Heart left ventricle (tissue), 13 donors: Measurements from ENCODE around the gene ANKRD16.

ENCODE experiments used
- POLR2A ChIP-seq, 2 donors: fragments of 450-650 bp; IDR thresholded peaks; one replicate each; pipeline ENCODE4 v1.6.1; 2017; ENCODE audit warnings: antibody characterized with exemption in 2 of 2, mild to moderate bottlenecking in 2 of 2, moderate library complexity in 2 of 2
- TF ChIP-seq, protein P1 (sequence below), 12 donors: fragments of 200-600 bp; sonication (generic) in 4 of 12; IDR thresholded peaks; one replicate each; pipeline versions ENCODE4 v1.5.0 to v1.8.0; 2018 to 2022; ENCODE audit warnings: antibody characterized with exemption in 12 of 12, mild to moderate bottlenecking in 5 of 12
- donor health status: ischemic (EF 13 %, LVEDD 7.1; RV severe dilation, severe dysfunction).
- donor health status: DM: no; HTN: yes; CAD: no.
- donor health status: DM: no; HTN: no; CAD: no.
- donor health status: ischemic (EF 25% LVEDD 6.9; RV normal size, moderate dysfunction).
- donor health status: ischemic (EF 25% LVEDD 5.7; RV mildly dilated, moderate dysfunction).
- donor health status: ischemic (EF 35%, LVEDD 5.7; RV mildly dilated, moderate dysfunction).
- donor health status: nonischemic (EF 11% LVEDD 7.7; RV severe dilation, severe dysfunction).
- donor health status: DM: yes; HTN: yes; CAD: no.
- donor health status: PGD.
- donor health status: ischemic (EF 29% LVEDD 5.4; RV normal size, mild dysfunction).
- donor health status: nonischemic (EF 23%, LVEDD 6.1; RV moderate dilation, normal function).

DNA sequence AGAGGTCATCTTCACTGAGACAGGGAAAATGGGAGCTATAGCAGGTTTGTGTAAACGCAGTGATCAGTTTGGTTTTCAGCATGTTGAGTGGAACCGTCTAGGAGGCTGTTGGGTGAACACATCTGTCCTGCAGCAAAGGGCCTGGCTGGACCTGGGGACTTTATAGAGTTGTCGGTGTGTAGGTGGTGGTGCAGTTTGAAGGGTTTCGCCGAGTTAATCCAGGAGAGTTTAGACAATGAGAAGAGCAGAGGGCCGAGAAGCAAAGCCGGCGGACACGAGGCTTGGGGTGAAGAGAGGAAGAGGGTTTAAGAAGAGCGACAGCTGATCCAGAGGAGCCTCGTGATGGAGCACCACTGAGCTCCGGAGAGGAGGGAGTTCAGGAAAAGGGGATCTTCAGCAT is 48.6 kb upstream of the ANKRD16 start:
- TF ChIP-seq, protein P1, sequence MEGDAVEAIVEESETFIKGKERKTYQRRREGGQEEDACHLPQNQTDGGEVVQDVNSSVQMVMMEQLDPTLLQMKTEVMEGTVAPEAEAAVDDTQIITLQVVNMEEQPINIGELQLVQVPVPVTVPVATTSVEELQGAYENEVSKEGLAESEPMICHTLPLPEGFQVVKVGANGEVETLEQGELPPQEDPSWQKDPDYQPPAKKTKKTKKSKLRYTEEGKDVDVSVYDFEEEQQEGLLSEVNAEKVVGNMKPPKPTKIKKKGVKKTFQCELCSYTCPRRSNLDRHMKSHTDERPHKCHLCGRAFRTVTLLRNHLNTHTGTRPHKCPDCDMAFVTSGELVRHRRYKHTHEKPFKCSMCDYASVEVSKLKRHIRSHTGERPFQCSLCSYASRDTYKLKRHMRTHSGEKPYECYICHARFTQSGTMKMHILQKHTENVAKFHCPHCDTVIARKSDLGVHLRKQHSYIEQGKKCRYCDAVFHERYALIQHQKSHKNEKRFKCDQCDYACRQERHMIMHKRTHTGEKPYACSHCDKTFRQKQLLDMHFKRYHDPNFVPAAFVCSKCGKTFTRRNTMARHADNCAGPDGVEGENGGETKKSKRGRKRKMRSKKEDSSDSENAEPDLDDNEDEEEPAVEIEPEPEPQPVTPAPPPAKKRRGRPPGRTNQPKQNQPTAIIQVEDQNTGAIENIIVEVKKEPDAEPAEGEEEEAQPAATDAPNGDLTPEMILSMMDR (IDR thresholded peaks at IDR 0.05) = no peak
- TF ChIP-seq POLR2A (IDR thresholded peaks at IDR 0.05) = no peak
